ENCODE measurements around the gene USP32. TPM values are rescaled to one million over a fixed set of nuclear protein-coding genes. Genes with fewer than 3 reads are reported as not detected.

Gene USP32
- polyA plus RNA-seq, 3 donors = 6.3 to 20.9 (median 17.3) TPM

DNA sequence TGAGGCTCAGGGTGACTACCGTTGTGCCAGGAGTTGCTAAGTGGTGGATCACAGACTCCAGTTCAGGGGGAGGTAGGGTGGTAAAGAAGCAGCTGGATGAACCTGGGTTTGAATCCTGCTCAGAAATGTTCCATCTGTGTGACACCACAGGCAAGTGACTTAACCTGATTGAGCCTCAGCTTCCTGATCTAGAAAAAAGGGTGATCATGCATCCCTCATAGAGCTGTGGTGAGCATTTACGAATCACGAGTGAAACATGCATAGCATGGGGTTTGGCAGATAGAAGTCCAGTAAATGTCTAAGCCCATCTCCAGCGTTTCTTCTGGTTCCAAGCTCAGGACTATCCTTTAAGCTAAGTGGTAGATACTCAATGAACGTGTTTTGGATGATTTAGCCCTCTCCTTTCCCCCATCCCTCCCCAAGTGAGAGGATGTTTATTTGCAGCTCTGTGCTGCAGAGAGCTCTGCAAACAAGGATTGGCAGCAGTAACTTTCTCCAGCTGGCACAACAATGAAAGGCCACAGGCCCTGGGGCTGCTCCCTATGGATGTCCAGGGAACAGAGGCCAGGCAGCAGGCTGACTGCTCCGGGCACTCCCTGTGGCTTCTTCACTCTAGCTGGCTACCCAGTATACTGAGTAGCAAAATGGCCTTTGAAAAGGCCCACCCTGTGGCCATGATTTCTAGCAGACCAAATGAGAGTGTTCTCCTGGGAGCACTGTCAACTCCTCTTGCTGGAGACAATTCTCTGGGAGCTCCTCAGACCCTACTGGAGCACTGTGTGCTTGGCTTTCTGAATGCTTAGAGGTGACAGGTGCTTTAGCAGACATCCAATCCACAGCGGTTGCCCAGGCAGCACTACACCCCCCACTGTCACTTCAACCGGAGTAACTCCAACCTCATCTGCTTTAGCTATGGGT is 220.8 kb downstream of the USP32 start:
- peak overlapping the region; percentile 28 for H3K27ac ChIP-seq (ENCODE audit: low read depth, low read length)
- WGBS, 3 donors = 66 to 80% (median 76%) methylated on average over 8 of the region's 8 CpGs

DNA sequence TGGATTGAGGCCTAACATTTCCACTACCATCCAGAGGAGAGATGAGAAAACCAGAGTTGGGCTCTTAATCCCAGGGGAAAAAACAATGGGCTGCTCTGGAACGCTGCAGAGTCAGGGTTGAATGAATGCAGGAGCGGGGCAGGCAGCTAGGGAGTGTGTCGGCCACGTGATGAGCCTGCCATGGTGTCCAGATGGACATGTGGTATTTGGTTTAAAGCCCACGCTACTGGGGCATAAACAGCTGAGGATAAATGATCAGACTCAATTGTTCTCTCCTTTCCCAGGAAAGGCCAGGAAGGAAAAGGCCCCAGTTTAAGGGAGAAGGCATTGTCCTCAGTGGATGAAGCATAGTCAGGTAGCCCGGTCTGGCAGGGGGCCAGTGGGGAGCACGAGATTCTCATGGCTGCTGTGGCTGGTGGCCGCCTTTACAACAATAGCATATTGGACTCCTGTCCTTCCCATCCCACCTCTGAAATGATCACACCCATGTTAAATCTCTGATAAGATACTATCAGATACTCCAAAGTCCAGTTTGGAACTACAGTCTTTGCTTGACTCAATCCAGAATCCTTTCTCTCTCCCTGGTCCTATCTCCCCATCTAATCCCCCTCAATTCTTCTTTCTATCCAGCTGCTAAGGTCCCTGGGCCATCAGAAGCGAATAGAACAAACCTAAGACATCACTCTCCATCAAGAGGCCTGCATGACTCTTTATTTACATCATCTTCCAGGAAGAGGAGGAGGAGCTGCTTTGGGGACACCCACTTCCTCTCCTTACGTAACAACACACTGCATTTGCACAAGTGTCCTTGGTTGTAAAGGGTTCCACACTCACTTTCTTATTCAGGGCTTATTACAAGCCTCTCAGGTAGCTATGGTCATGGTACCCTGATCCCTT is 221.8 kb downstream of the USP32 start:
- peak overlapping the region; percentile 28 for H3K27ac ChIP-seq (ENCODE audit: low read depth, low read length)
- 51 to 85% (median 56%) methylated on average over 10 of the region's 10 CpGs for WGBS, 3 donors

DNA sequence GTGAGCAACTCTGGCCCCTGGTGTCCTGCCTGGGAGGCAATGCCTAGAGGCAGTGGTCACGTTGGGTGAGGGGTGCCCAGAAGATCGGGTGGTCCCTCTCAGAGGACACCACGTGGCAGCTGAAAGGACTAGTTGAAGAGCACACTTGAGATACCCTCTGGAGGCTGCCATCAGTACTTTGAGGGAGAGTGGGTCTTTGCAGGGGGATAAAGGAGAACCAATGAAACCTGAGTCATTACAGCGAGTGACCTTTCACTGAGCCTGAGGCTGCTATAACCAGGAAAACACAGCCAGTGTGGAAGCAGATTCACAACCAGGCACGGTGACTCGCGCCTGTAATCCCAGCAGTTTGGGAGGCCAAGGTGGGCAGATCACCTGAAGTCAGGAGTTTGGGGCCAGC is 223.3 kb downstream of the USP32 start:
- whole genome bisulfite sequencing, 3 donors = 76 to 79% (median 76%) methylated on average over 7 of the region's 7 CpGs
- no peak overlapping the region for H3K27ac ChIP-seq (ENCODE audit: low read depth, low read length)

DNA sequence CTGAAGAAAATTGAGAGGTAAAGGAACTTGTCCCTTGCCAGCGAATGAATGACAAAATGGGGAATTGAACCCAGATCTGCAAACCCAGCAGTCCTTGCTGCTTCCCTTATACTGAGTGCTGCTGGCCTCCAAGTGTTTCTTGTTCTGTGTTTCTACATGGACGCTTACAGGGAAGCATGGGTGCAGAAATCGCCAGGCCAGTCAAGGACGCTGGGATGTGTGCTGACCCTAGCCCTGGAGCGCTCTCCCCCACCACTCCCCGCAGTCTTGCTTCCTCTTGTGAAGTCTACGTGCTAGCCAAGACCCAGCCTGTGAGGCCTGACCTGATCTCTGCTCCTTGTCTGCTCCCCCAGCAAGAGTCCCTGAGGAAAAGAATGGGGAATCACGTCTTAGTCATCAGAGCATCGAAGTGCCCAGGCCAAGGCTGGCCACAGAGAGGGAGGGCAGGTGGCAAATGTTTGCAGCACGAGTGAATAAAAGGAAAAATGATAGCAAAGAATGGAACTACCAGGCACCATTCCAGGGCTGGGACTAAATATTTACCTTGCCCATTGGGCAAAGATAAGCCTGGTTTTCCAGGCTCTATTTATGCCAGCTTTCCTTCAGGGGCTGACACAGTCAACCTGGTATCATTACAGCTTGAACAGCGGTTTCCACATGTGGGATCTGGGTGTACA is 224.7 kb downstream of the USP32 start:
- no peak overlapping the region for H3K27ac ChIP-seq (ENCODE audit: low read depth, low read length)
- WGBS, 3 donors = 41 to 70% (median 59%) methylated on average over 11 of the region's 11 CpGs

DNA sequence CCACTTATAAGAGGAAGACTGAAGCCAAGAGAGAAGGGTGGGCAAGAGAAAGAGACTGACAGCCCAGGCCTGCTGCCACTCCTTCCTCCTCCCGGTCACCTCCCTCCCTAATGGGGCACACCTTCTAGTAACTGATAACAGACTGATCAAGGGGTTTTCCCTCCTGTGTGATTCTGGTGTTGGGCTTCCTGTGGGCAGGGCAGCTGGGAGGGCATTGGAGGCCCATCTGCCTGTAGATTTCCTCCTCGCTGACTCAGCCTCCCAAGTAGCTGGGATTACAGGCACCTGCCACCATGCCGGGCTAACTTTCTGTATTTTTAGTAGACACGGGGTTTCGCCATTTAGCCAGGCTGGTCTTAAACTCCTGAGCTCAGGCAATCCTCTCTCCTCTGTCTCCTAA is 226.0 kb downstream of the USP32 start:
- 55 to 74% (median 66%) methylated on average over 5 of the region's 5 CpGs for WGBS, 3 donors

DNA sequence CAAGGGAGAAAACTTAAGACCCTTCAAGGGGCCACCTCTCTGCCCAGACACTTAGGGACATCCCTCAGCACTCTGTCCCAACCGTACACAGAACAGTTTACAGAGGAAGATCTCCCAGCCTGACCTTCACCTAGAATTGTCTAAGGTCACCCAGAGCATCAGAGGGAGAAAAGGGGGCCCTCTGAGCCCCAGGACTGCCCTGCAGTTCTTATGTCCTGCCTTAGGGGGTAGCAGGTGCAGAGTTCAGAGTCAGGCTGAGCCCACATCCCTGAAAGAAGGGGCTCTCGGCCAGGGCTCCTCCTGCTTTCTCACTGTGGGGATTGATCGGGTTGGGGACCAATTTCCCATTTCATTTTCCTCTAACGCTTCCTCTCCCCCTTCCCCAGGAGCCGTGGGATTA is 226.7 kb downstream of the USP32 start:
- no peak overlapping the region for H3K27ac ChIP-seq (ENCODE audit: low read depth, low read length)
- 59 to 67% (median 60%) methylated on average over 5 of the region's 5 CpGs for WGBS, 3 donors

More for the DNA sequence above, 226.0 kb downstream of the USP32 start:
- no peak overlapping the region for H3K27ac ChIP-seq (ENCODE audit: low read depth, low read length)

DNA sequence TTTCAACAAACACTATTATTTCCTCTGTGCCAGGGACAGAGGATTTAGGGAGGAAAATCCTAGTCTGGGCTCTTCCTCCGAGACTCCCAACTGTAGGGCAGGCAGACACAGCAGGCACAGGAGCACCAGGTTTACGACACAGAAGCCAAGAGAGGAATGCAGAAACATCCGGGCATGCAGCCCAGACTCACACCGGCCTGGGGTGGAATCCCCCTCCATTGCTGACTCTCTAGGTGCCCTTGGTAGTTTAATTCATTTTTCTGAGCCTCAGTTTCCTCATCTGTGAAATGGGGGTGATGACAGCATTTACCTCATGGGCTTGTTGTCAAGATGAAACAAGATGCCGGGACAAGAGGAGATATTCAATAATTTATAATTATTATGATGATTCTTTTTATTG is 227.2 kb downstream of the USP32 start:
- WGBS, 3 donors = 55 to 73% (median 70%) methylated on average over 5 of the region's 5 CpGs
- H3K27ac ChIP-seq (ENCODE audit: low read depth, low read length) = no peak overlapping the region

DNA sequence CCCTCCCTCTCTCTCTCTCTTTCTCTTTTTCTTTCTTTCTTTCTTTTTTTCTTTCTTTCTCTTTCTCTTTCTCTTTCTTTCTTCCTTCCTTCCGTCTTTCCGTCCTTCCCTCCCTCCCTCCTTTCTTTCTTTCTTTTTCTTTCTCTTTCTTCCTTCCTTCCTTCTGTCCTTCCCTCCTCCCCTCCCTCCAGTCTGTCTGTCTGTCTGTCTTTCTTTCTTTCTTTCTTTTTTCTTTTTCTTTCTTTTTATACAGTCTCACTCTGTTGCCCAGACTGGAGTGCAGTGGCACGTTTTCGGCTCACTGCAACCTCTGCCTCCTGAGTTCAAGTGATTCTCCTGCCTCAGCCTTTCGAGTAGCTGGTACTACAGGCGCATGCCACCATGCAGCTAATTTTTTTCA is 227.8 kb downstream of the USP32 start:
- WGBS, 3 donors = 79 to 86% (median 82%) methylated on average over 6 of the region's 6 CpGs
- no peak overlapping the region for H3K27ac ChIP-seq (ENCODE audit: low read depth, low read length)

DNA sequence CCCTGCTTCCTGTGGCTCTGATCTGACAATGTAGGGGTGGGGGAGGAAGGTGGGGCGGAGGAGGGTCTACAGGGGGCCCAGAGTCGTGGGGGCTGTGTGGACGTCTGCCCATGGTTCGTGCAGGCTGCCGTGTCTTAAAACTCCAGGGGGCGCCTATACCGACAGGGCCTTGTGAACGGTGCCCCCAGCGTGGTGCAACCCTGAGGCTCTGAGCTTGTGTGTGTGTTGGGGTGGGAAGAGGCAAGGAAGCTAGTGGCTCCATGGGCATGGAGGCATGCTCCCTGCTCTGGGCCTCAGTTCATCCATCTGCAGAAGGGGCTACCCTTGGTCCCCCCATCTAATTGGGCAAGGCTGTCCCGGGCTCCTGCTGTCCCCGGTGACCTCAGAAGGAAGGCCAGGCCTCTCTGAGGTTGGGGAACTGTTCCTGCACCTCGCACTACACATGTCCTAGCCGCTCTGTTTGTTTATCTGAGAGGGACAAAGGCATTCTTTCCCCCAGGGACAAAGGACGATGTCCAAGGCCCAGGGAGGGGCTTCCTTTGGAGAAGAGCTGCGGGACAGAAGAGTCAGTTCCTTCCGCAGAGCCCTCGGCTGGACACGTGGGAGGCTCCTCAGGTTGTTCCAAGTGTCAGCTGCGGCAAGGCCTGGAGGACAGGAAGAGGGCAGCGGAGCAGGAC is 228.7 kb downstream of the USP32 start:
- 54 to 71% (median 56%) methylated on average over 20 of the region's 20 CpGs for WGBS, 3 donors
- no peak overlapping the region for H3K27ac ChIP-seq (ENCODE audit: low read depth, low read length)

DNA sequence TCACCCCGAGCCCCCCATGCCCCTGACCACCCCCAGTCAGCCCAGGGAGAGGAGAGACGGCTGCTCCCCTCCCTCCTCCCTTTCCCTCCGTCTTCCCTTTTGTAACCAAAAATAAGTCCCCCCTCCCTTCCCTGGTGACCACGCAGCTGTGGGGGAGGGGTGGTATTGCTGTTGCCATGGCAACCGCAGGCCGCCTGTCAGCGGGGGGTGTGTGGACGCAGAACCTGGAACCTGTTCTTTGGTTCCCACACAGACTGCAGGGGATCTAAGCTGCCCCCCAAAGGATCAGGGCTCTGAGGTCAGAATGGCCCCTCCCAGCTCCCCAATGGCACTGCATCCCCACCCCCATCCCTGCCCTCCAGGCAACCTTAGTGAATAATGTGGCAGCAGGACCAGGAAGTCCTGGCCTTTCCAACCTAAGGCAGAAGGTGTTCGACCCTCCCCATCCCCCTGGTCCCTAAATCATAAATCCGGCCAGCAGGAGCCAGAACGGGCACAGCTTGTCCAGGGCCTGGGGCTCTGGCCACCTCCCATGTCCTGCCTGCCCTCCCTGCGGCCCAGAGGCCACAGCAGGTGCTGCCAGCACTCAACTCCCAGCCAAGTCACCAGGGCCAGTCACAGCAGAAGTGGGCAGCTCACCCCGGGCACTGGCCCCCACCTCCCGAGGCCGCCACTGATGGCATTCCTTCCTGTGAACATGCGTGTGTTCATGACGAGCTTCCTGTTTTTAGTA is 230.2 kb downstream of the USP32 start:
- 33 to 35% (median 34%) methylated on average over 13 to 17 of the region's 17 CpGs for WGBS, 3 donors
- H3K27ac ChIP-seq (ENCODE audit: low read depth, low read length) = no peak overlapping the region

DNA sequence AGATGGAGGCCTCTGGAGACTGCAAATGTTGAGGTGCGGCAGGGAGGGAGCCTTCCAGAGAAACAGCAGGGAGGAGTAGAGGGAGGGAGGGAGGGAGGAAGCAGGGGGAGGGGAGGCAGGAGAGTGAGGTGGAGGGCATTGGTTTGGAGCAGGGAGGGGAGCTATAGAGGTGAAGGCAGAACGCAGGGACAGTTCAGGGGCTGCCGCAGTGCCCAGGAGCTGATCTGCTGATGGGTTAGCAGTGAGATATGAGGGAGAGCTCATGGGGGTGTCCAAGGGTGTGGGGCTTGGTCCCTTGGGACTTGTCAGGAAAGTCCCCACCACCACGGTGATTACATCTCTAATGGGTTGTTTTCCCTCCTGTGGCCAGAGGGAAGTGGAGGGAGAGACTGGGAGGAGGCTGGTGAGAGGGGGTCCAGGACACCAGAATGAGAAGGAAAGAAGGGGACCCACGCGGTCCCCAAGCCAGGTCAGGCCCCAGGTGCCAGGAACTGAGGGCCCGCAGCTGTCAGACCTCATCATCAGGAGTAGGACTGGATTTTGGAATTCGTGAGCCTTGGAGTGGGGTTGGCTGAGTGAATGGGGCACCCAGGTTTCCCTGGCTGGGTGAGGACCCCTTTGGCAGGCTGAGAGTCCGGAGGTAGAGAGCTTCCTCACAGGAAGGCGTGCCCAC is 231.0 kb downstream of the USP32 start:
- WGBS, 3 donors = 62 to 68% (median 65%) methylated on average over 10 of the region's 10 CpGs
- H3K27ac ChIP-seq (ENCODE audit: low read depth, low read length) = no peak overlapping the region

DNA sequence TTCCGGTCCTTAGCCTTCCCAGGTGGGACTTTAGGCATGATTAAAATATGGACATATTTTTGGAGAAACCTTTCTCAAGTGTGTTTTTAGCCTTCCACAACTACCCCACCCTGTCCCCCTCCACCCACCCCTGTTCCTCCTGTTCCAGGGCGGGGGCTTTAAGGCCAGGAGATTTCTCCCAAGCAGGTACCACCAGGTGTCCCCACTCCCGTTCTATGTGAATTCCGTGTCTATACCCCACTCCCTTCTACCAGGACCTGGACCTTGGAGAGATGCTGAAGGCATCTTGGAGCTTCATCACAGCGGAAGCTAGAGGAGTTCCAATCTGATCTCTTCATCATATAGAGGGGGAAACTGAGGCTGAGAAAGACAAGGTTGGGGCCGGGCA is 232.5 kb downstream of the USP32 start:
- 76 to 92% (median 87%) methylated on average over 6 of the region's 6 CpGs for WGBS, 3 donors

DNA sequence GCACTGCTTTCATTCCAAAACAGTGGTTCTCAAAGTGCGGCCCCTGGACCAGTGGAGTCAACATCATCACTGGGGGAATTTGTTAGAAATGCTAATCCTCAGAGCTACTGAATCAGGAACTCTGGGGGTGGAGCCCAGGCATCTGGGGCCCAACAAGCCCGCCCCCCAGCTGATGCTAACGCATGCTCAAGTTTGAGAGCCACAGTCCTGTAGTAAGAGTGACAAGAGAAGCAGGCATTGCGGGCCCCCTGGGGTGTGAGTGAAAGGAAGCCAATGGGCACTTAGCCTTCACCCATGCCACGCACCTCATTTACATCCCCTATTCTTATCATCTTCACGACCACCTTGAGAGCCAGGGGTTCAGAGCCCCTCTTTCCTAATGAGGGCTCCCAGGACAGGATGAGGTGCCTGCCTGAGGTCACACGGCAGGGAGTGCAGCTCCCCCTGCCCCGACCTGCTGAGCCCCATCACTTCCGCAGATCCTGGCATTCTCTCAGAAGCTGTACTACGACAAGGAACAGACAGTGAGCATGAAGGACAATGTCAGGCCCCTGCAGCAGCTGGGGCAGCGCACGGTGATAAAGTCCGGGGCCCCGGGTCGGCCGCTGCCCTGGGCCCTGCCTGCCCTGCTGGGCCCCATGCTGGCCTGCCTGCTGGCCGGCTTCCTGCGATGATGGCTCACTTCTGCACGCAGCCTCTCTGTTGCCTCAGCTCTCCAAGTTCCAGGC is 233.0 kb downstream of the USP32 start:
- H3K27ac ChIP-seq (ENCODE audit: low read depth, low read length) = no peak overlapping the region
- WGBS, 3 donors = 60 to 74% (median 72%) methylated on average over 19 of the region's 19 CpGs

More for the DNA sequence above, 232.5 kb downstream of the USP32 start:
- H3K27ac ChIP-seq (ENCODE audit: low read depth, low read length) = no peak overlapping the region

DNA sequence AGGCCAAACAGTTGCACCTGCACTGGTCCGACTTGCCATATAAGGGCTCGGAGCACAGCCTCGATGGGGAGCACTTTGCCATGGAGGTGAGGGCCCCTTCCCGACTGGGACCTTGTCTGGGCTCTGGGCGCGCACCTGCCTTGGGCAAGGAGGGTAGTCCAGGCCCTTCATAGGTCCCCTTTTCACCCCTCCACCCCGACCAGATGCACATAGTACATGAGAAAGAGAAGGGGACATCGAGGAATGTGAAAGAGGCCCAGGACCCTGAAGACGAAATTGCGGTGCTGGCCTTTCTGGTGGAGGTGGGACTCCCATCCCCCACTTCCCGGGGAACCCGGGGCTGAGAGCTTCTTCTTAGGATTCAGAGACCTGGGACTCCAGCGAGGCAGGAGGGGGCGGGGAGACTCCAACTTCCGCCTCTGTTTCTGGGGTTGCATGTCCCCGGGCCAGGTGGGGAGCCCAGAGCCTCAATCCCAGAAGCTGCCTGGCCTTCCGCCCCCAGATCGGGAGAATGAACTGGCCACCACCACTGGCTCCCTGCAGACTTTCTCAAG is 234.4 kb downstream of the USP32 start:
- 84 to 87% (median 86%) methylated on average over 18 of the region's 18 CpGs for WGBS, 3 donors
- no peak overlapping the region for H3K27ac ChIP-seq (ENCODE audit: low read depth, low read length)

DNA sequence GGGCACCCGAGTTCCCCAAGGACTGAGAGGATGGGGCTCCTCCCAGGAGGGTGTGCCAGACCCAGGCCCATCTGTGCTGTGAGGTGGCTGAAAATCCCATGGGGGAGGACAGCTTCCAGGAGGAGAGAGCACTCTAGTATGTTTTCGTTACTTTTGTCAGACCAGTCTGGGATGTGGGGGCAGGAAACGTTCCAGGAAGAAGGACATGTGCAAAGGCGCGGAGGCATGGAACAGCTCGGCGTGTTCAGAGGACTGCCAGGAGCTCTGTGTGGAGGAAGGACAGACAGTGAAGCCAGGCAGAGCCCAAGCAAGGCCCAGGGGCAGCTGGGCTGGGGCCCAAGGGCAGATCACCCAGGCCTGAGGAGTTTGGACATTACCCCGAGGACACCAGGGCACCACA is 235.2 kb downstream of the USP32 start:
- no peak overlapping the region for H3K27ac ChIP-seq (ENCODE audit: low read depth, low read length)
- WGBS, 3 donors = 76 to 82% (median 77%) methylated on average over 8 of the region's 8 CpGs

DNA sequence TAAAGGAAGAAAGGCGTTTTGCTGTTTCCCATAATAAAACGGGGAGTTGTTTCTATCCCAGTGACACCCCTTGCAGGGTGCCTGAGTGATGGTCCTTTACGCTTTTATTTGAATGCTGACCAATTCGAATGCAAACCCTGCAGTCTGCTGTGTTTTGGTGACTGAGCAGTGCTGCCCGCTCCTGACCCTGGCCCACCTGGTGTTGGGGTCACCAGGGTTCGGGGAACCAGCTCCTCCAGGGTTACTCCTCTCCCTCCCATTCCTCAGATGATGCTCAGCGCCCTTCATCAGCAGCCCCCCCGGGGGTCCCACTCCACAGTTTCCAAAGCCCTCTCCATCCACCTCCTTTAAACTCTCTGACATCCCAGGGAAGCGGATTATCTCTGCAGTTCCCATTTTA is 236.1 kb downstream of the USP32 start:
- WGBS, 3 donors = 64 to 79% (median 74%) methylated on average over 9 of the region's 9 CpGs
- no peak overlapping the region for H3K27ac ChIP-seq (ENCODE audit: low read depth, low read length)

Measured in adipose tissue (tissue), 3 donors.